Measurements from ENCODE around the gene SDC4. TPM values are rescaled to one million over a fixed set of nuclear protein-coding genes. Genes with fewer than 3 reads are reported as not detected.

SDC4 gene
- polyA plus RNA-seq, 1 donor (not counting 4 experiments of a cell fraction or from before 2014, with no cell fraction given), result 114 TPM

GRCh38 chr20:45315672-45316071, 32.6 kb downstream of the SDC4 start:
- Histone ChIP-seq H2AFZ (ENCODE audit: control insufficient read depth, low read length) (no peak overlapping the region), H3K4me2 (ENCODE audit: control insufficient read depth, extremely low read depth, insufficient read depth, low read depth, low read length) (no peak overlapping the region), H3K9ac (ENCODE audit: control insufficient read depth, extremely low read depth, insufficient read depth, low read length) (no peak overlapping the region), H3K4me1 (ENCODE audit: control insufficient read depth, extremely low read depth, insufficient read depth, low read length) (peaks cover 7% of the 10 kb centered on the region), H3K9me3 (ENCODE audit: control insufficient read depth, low read depth, low read length) (no peaks in the 10 kb centered on the region), H3K79me2 (ENCODE audit: control insufficient read depth, insufficient read depth, low read length) (no peaks in the 10 kb centered on the region), H4K20me1 (ENCODE audit: control insufficient read depth, extremely low read depth, insufficient read depth, low read length) (no peaks in the 10 kb centered on the region), H3K4me3 (ENCODE audit: control insufficient read depth in 2 of 3, extremely low read depth in 1 of 3, insufficient read depth in 2 of 3, low read depth in 1 of 3, low read length in 3 of 3) (no peak overlapping the region), H3K9me1 (ENCODE audit: control insufficient read depth, extremely low read depth, insufficient read depth, low read length) (no peaks in the 10 kb centered on the region), H3K27ac (ENCODE audit: control insufficient read depth, insufficient read depth, low read length) (no peak overlapping the region), H3K27me3 (ENCODE audit: control insufficient read depth, extremely low read depth, insufficient read depth, low read length) (peaks cover 15% of the 10 kb centered on the region), H3K36me3 (ENCODE audit: control insufficient read depth in 2 of 2, extremely low read depth in 1 of 2, insufficient read depth in 2 of 2, low read length in 2 of 2) (no peaks in the 10 kb centered on the region)
- no peak for DNase-seq (ENCODE audit: low read depth, low spot score)
- TF ChIP-seq EZH2 (IDR thresholded peaks at IDR 0.05; ENCODE audit: low read length) (no peak), CTCF (optimal IDR thresholded peaks at IDR 0.05 in 1 of 3, IDR thresholded peaks at IDR 0.05 in 1 of 3, conservative IDR thresholded peaks at IDR 0.05 in 1 of 3; ENCODE audit: extremely low read depth in 1 of 3, insufficient read depth in 2 of 3, low read length in 3 of 3) (no peak)
- dilution Hi-C loops (cut with MboI; ENCODE audit: extremely low pct_ligation_motif_present, low sequenced_read_pairs), result no loop called here
- no peak for FAIRE-seq

DNA sequence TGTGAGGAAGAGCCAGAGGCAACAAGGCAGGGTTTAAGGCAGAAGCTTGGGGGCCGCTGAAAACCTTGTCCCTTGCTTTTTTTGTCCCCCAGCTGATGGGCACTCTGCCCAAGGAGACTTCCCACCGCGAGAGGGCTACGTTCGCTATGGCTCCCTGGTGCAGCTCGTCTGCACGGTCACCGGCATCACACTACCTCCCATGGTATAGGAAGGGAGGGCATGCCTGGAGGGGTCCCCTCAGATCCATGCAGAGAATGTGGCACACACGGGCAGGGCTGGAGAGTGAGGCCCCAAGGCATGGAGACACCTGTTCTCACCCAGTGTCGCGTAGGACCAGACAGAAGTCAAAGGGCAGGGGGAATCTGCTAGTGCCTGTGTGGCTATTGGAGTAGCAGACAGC, 34.3 kb downstream of the SDC4 start:
- dilution Hi-C loops (cut with MboI; ENCODE audit: extremely low pct_ligation_motif_present, low sequenced_read_pairs), result no loop called here
- Histone ChIP-seq H3K4me1 (ENCODE audit: control insufficient read depth, extremely low read depth, insufficient read depth, low read length) (peaks cover 3% of the 10 kb centered on the region), H3K79me2 (ENCODE audit: control insufficient read depth, insufficient read depth, low read length) (no peaks in the 10 kb centered on the region), H3K4me2 (ENCODE audit: control insufficient read depth, extremely low read depth, insufficient read depth, low read depth, low read length) (no peak overlapping the region), H3K36me3 (ENCODE audit: control insufficient read depth in 2 of 2, extremely low read depth in 1 of 2, insufficient read depth in 2 of 2, low read length in 2 of 2) (no peaks in the 10 kb centered on the region), H3K9me1 (ENCODE audit: control insufficient read depth, extremely low read depth, insufficient read depth, low read length) (no peaks in the 10 kb centered on the region), H3K27me3 (ENCODE audit: control insufficient read depth, extremely low read depth, insufficient read depth, low read length) (peaks cover 15% of the 10 kb centered on the region), H2AFZ (ENCODE audit: control insufficient read depth, low read length) (no peak overlapping the region), H3K27ac (ENCODE audit: control insufficient read depth, insufficient read depth, low read length) (no peak overlapping the region), H4K20me1 (ENCODE audit: control insufficient read depth, extremely low read depth, insufficient read depth, low read length) (no peaks in the 10 kb centered on the region), H3K4me3 (ENCODE audit: control insufficient read depth in 2 of 3, extremely low read depth in 1 of 3, insufficient read depth in 2 of 3, low read depth in 1 of 3, low read length in 3 of 3) (no peak overlapping the region), H3K9ac (ENCODE audit: control insufficient read depth, extremely low read depth, insufficient read depth, low read length) (no peak overlapping the region), H3K9me3 (ENCODE audit: control insufficient read depth, low read depth, low read length) (no peaks in the 10 kb centered on the region)
- no peak for FAIRE-seq
- no peak for DNase-seq (ENCODE audit: low read depth, low spot score)
- no peak for TF ChIP-seq CTCF (optimal IDR thresholded peaks at IDR 0.05 in 1 of 3, IDR thresholded peaks at IDR 0.05 in 1 of 3, conservative IDR thresholded peaks at IDR 0.05 in 1 of 3; ENCODE audit: extremely low read depth in 1 of 3, insufficient read depth in 2 of 3, low read length in 3 of 3)
- no peak for TF ChIP-seq EZH2 (IDR thresholded peaks at IDR 0.05; ENCODE audit: low read length)
